Stomach smooth muscle (tissue), 2 donors: ENCODE data around the gene NCAM2.
"Not testable (repeated sequence)": the region's sequence is repeated elsewhere in the genome, so short reads cannot be mapped to it uniquely, and the experiment has no call there.

Experiments used
- H3K27ac ChIP-seq: one replicate; pipeline ENCODE4 v1.7.0; 2013; ENCODE audit warnings: mild to moderate bottlenecking, low read length, inconsistent platforms
- H3K27me3 ChIP-seq, 2 donors: one replicate each; pipeline ENCODE4 v1.7.0; 2013; ENCODE audit warnings: low read length in 2 of 2; ENCODE audit not compliant: insufficient read depth in 2 of 2, control insufficient read depth in 1 of 2
- H3K36me3 ChIP-seq, 2 donors: one replicate each; pipeline ENCODE4 v1.7.0; 2013; ENCODE audit warnings: low read length in 2 of 2; ENCODE audit not compliant: control insufficient read depth in 2 of 2, insufficient read depth in 2 of 2
- H3K4me1 ChIP-seq: one replicate; pipeline ENCODE4 v1.7.0; 2013; ENCODE audit warnings: low read length; ENCODE audit not compliant: control insufficient read depth, insufficient read depth
- H3K4me3 ChIP-seq, 2 donors: one replicate each; pipeline ENCODE4 v1.7.0; 2013; ENCODE audit warnings: low read length in 2 of 2
- H3K9ac ChIP-seq, 2 donors: one replicate each; pipeline ENCODE4 v1.7.0; 2013; ENCODE audit warnings: low read length in 2 of 2, mild to moderate bottlenecking in 1 of 2
- H3K9me3 ChIP-seq, 2 donors: one replicate each; pipeline ENCODE4 v1.7.0; 2013; ENCODE audit warnings: low read length in 2 of 2; ENCODE audit not compliant: control insufficient read depth in 2 of 2
- donor health status: healthy.
- donor health status: Pancreatic carcinoma.

The NCAM2 gene

GRCh38 chr21:21383126-21383525, 384.9 kb downstream of the NCAM2 start:
- Histone ChIP-seq H3K9me3 (no peaks in the 10 kb centered on the region), H3K27ac (no peak overlapping the region), H3K4me1 (no peaks in the 10 kb centered on the region), H3K27me3 (no peaks in the 10 kb centered on the region), H3K9ac (no peak overlapping the region), H3K36me3 (no peaks in the 10 kb centered on the region), H3K4me3 (no peak overlapping the region)

DNA sequence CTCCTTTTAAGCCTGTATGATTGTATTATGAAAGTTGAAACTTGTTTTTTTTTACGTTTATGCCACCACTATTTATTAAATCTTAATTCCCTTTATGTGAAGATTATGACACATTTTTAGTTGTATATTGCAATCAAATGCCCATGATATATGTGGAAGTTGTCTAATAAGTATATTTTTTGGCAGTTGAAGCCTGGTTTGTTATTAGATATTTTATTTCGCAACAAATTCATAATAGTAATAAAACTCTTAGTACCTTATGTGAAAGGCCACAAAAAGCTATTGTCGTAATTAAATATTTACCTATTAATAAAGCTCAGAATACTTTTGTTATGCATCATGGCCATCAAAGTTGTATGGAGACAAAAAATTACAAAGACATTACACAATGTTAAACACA, 386.8 kb downstream of the NCAM2 start:
- Histone ChIP-seq H3K4me1 (no peaks in the 10 kb centered on the region), H3K9me3 (no peaks in the 10 kb centered on the region), H3K9ac (no peak overlapping the region), H3K36me3 (no peaks in the 10 kb centered on the region), H3K27ac (no peak overlapping the region), H3K4me3 (no peak overlapping the region), H3K27me3 (no peaks in the 10 kb centered on the region)

- no peaks in the 10 kb centered on the region for H3K4me1 ChIP-seq
- H3K4me3 ChIP-seq = no peak overlapping the region
- no peaks in the 10 kb centered on the region for H3K27me3 ChIP-seq
- H3K36me3 ChIP-seq = no peaks in the 10 kb centered on the region
- no peaks in the 10 kb centered on the region for H3K9me3 ChIP-seq
- H3K9ac ChIP-seq = no peak overlapping the region
- H3K27ac ChIP-seq = no peak overlapping the region
Measured at GRCh38 chr21:21385404-21385803, 387.2 kb downstream of the NCAM2 start.

GRCh38 chr21:21387916-21388315, 389.7 kb downstream of the NCAM2 start:
- Histone ChIP-seq H3K4me3 (no peak overlapping the region), H3K36me3 (no peaks in the 10 kb centered on the region)

GRCh38 chr21:21394064-21394463, 395.9 kb downstream of the NCAM2 start:
- no peak overlapping the region for H3K4me3 ChIP-seq
- H3K9ac ChIP-seq = no peak overlapping the region
- H3K36me3 ChIP-seq = no peaks in the 10 kb centered on the region
- H3K9me3 ChIP-seq = peaks cover 0 to 5% of the 10 kb centered on the region in 2 donors
- H3K4me1 ChIP-seq = no peaks in the 10 kb centered on the region
- no peak overlapping the region for H3K27ac ChIP-seq
- no peaks in the 10 kb centered on the region for H3K27me3 ChIP-seq

More at GRCh38 chr21:21387916-21388315, 389.7 kb downstream of the NCAM2 start:
- Histone ChIP-seq H3K4me1 (no peaks in the 10 kb centered on the region), H3K27me3 (no peaks in the 10 kb centered on the region), H3K9me3 (no peaks in the 10 kb centered on the region), H3K27ac (no peak overlapping the region), H3K9ac (no peak overlapping the region)

- Histone ChIP-seq H3K27me3 (no peaks in the 10 kb centered on the region), H3K27ac (no peak overlapping the region), H3K9me3 (peaks cover 0 to 5% of the 10 kb centered on the region in 2 donors), H3K4me1 (no peaks in the 10 kb centered on the region), H3K36me3 (no peaks in the 10 kb centered on the region), H3K4me3 (no peak overlapping the region), H3K9ac (no peak overlapping the region)
Measured at GRCh38 chr21:21396424-21396823, 398.2 kb downstream of the NCAM2 start.

DNA sequence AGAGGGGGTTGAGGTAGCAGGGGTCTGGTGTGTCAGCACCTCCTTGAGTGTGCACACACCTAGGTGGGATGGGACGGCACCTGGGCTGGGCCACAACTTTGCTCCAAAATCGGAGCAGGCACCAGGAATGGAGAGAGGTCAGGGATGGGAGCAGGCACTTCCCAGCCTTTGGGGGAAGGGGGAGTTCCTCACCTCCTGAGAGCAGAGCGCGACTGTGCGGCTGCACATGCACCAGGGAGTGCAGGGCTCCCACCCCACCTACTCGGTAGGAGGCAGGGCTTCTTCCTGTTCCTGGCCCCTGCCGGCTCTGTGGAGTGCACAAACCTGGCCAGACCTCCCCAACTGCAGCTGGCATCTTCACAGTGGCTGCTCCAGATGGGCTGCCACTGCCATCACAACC, 399.3 kb downstream of the NCAM2 start:
- Histone ChIP-seq H3K4me1 (no peaks in the 10 kb centered on the region), H3K9ac (no peak overlapping the region), H3K36me3 (no peaks in the 10 kb centered on the region), H3K9me3 (peaks cover 0 to 5% of the 10 kb centered on the region in 2 donors), H3K27me3 (no peaks in the 10 kb centered on the region), H3K4me3 (no peak overlapping the region), H3K27ac (no peak overlapping the region)

- Histone ChIP-seq H3K4me3 (no peak overlapping the region), H3K9ac (no peak overlapping the region), H3K27ac (no peak overlapping the region), H3K36me3 (no peaks in the 10 kb centered on the region), H3K4me1 (no peaks in the 10 kb centered on the region), H3K27me3 (no peaks in the 10 kb centered on the region), H3K9me3 (peaks cover 0 to 3% of the 10 kb centered on the region in 2 donors)
Measured at GRCh38 chr21:21401444-21401843, 403.2 kb downstream of the NCAM2 start.

- not testable (repeated sequence) for H3K27me3 ChIP-seq, H3K9me3 ChIP-seq, H3K36me3 ChIP-seq, H3K9ac ChIP-seq, H3K27ac ChIP-seq, H3K4me3 ChIP-seq, H3K4me1 ChIP-seq
Measured at GRCh38 chr21:21402187-21402586, 404.0 kb downstream of the NCAM2 start.

DNA sequence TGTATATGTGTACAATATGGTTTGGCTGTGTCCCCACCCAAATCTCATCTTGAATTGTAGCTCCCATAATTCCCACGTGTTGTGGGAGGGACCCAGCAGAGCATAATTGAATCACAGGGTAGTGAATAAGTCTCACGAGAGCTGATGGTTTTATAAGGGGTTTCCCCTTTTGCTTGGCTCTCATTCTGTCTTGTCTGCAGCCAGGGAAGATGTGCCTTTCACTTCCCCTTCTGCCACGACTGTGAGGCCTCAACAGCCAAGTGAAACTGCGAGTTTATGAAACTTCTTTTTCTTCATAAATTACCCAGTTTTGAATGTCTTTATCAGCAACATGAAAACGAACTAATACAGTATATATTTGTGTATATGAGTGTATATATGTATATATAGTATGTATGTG, 406.1 kb downstream of the NCAM2 start:
- not testable (repeated sequence) for H3K27ac ChIP-seq, H3K4me1 ChIP-seq, H3K4me3 ChIP-seq, H3K9me3 ChIP-seq, H3K36me3 ChIP-seq, H3K27me3 ChIP-seq, H3K9ac ChIP-seq

DNA sequence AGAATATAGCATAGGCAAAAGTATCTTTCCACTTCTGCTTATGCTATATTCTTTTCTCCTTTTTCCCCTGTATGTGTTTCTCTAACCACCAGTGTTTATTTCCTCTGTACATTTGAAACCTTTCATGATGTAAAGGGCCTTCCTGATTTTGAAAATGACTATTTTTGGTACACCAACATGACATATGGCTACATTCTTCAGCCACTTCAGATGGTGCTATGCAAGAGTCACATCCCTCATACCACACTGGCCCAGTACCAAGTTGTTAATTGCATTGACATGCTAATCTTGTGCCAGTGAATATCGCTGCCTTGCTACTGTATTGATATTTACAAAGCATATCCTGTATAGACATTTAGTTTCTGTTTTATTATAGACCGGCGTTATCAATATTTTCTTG, 408.7 kb downstream of the NCAM2 start:
- Histone ChIP-seq H3K36me3 (no peaks in the 10 kb centered on the region), H3K4me3 (no peak overlapping the region), H3K27me3 (no peaks in the 10 kb centered on the region), H3K27ac (no peak overlapping the region), H3K9ac (no peak overlapping the region), H3K9me3 (no peaks in the 10 kb centered on the region), H3K4me1 (no peaks in the 10 kb centered on the region)

GRCh38 chr21:21412096-21412495, 413.9 kb downstream of the NCAM2 start:
- Histone ChIP-seq H3K4me3 (no peak overlapping the region), H3K36me3 (no peaks in the 10 kb centered on the region), H3K27me3 (no peaks in the 10 kb centered on the region), H3K27ac (no peak overlapping the region), H3K4me1 (no peaks in the 10 kb centered on the region), H3K9ac (no peak overlapping the region), H3K9me3 (no peaks in the 10 kb centered on the region)
